Muscle layer of colon (tissue), 2 donors: ENCODE results near the gene IPMK.

Experiments
- H3K27ac ChIP-seq: one replicate; pipeline ENCODE4 v1.7.0; 2013; ENCODE audit warnings: low read depth, mild to moderate bottlenecking, low read length, moderate library complexity
- H3K27me3 ChIP-seq, 2 donors: one replicate each; pipeline ENCODE4 v1.7.0; 2013; ENCODE audit warnings: low read length in 2 of 2, mild to moderate bottlenecking in 2 of 2; ENCODE audit not compliant: insufficient read depth in 2 of 2, control insufficient read depth in 1 of 2
- H3K36me3 ChIP-seq: one replicate; pipeline ENCODE4 v1.7.0; 2013; ENCODE audit warnings: mild to moderate bottlenecking, low read length; ENCODE audit not compliant: insufficient read depth
- H3K4me1 ChIP-seq: one replicate; pipeline ENCODE4 v1.7.0; 2013; ENCODE audit warnings: mild to moderate bottlenecking, low read length; ENCODE audit not compliant: insufficient read depth
- H3K4me3 ChIP-seq, 2 donors: one replicate each; pipeline ENCODE4 v1.7.0; 2013; ENCODE audit warnings: low read length in 2 of 2, low read depth in 1 of 2, mild to moderate bottlenecking in 1 of 2, moderate library complexity in 1 of 2
- H3K9ac ChIP-seq: one replicate; pipeline ENCODE4 v1.7.0; 2013; ENCODE audit warnings: low read length
- H3K9me3 ChIP-seq: one replicate; pipeline ENCODE4 v1.7.0; 2013; ENCODE audit warnings: mild to moderate bottlenecking, low read length
- donor health status: abdominal sarcoma.
- donor health status: Adenocarcinoma of cecum.

IPMK gene

DNA sequence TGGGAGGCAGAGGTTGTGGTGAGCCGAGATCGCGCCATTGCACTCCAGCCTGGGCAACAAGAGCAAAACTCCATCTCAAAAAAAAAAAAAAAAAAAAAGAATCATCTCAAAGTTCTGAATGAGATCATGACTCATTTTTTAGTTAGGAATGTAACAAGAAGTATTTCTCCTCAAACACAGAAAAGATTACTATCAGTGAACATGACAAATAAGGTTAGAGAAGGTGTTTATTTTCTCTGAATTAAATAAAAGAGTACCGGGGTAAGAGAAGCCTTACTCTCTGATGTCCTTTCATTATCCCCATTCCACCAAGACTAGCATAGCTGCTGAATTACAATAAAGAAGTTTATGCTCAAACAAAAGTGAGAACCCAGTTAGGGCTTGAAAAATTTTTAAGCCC lies 50.1 kb downstream of the IPMK start:
- H3K36me3 ChIP-seq: no peaks in the 10 kb centered on the region
- H3K4me1 ChIP-seq: no peaks in the 10 kb centered on the region
- H3K27me3 ChIP-seq: no peaks in the 10 kb centered on the region
- no peaks in the 10 kb centered on the region for H3K9me3 ChIP-seq
- no peak overlapping the region for H3K27ac ChIP-seq
- H3K4me3 ChIP-seq: no peak overlapping the region
- H3K9ac ChIP-seq: no peak overlapping the region

DNA sequence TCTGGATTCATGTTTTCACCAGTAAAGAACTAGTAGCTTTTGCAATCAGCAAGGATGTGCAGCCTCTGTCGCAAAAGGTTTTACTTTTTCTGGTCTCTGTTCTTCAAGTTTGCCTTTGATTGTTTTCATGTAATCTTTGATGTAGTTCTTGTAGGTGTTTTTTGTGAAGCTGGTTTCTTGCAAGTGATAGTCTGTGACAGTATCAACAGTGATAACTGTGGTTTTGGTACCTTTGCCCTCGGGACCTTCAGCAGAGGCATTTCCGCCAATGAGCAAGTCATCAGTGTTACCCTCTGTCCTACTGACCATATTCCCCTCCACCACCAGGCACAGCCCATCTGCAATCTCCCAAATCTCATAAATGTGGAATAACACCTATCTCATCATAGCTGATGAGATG lies 55.1 kb downstream of the IPMK start:
- no peaks in the 10 kb centered on the region for H3K9me3 ChIP-seq
- H3K4me1 ChIP-seq: peaks cover 8% of the 10 kb centered on the region
- H3K4me3 ChIP-seq: no peak overlapping the region
- no peaks in the 10 kb centered on the region for H3K27me3 ChIP-seq
- no peak overlapping the region for H3K27ac ChIP-seq
- H3K36me3 ChIP-seq: no peaks in the 10 kb centered on the region
- H3K9ac ChIP-seq: no peak overlapping the region

DNA sequence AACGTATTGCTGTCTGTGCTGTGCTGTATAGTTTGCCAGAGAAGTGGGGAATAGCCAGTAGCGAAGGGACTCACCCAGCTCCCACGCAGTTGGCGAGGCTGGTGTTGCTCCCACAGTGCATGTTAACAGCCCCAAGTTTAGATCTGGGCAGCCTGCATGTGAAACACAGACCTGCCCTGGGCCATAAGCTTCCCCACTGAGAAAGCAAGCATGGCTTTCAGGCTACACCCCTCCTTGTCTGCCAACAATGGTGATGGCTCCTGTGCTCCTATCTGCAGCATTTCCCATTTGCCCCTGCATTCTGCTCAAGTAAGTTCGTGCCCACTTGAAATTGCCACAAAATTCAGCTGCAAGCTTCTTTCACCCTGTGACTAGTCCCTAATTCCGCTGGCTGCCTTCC lies 57.5 kb downstream of the IPMK start:
- Histone ChIP-seq H3K27ac (no peak overlapping the region), H3K36me3 (no peaks in the 10 kb centered on the region), H3K9me3 (no peaks in the 10 kb centered on the region), H3K9ac (no peak overlapping the region), H3K27me3 (no peaks in the 10 kb centered on the region), H3K4me3 (no peak overlapping the region), H3K4me1 (peaks cover 8% of the 10 kb centered on the region)

DNA sequence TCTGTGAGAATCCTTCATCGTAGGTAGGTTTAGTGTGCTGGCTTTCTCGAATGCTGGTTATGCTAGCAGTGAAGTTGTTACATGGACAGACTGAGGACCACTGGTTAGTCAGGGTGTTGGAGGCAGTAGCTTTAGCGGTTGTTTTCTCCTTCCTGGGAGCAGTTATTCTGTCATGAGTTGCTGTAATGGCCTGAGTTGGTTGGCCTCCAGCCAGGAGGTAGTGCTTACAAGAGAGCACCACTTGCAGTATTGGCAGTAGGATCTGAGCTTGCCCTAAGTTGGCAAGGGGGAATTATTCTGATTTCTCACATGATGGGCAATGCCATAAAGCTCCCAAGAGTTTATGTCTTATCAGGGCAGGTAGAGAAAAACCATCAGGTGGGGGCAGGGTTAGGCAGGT lies 58.0 kb downstream of the IPMK start:
- Histone ChIP-seq H3K27me3 (no peaks in the 10 kb centered on the region), H3K27ac (no peak overlapping the region), H3K36me3 (no peaks in the 10 kb centered on the region), H3K4me3 (no peak overlapping the region), H3K9me3 (no peaks in the 10 kb centered on the region), H3K9ac (no peak overlapping the region), H3K4me1 (peaks cover 8% of the 10 kb centered on the region)

DNA sequence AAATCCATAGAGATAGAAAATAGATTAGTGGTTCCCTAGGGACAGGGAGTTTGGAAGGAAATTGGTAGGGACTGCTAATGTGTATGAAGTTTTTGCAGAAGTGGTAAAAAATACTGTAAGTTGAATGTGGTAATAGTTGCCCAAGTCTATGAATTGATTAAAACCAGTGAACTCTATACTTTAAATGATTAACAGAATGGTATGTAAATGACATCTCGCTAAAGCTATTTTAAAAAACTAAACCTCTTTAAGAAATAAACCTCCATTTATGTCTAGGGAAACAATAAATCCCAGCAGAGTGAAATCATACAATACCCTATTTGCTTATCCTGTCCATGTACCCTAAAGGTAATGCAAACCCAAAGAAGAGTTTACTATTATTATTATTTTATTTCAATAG lies 61.4 kb downstream of the IPMK start:
- H3K4me3 ChIP-seq: no peak overlapping the region
- H3K27me3 ChIP-seq: no peaks in the 10 kb centered on the region
- H3K27ac ChIP-seq: no peak overlapping the region
- no peak overlapping the region for H3K9ac ChIP-seq
- H3K9me3 ChIP-seq: no peaks in the 10 kb centered on the region
- no peaks in the 10 kb centered on the region for H3K36me3 ChIP-seq
- peaks cover 8% of the 10 kb centered on the region for H3K4me1 ChIP-seq

DNA sequence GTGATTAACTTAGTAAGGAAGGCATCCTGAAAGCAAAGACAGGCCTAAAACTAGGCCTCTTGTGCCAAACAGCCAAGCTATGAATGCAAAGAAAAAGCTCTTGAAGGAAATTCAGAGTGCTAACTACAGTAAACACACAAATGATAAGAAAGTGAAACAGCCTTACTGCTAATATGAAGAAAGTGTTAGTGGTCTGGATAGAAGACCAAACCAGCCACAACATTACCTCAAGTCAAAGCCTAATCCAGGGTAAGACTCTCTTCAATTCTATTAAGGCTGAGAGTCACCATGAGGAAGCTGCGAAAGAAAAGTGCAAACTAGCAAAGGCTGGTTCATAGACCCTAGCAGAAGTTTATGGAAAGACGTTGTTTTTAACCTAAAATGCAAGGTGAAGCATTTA lies 66.0 kb downstream of the IPMK start:
- Histone ChIP-seq H3K36me3 (no peaks in the 10 kb centered on the region), H3K9me3 (no peaks in the 10 kb centered on the region), H3K4me3 (no peak overlapping the region), H3K4me1 (no peaks in the 10 kb centered on the region), H3K27me3 (no peaks in the 10 kb centered on the region), H3K9ac (no peak overlapping the region), H3K27ac (no peak overlapping the region)

DNA sequence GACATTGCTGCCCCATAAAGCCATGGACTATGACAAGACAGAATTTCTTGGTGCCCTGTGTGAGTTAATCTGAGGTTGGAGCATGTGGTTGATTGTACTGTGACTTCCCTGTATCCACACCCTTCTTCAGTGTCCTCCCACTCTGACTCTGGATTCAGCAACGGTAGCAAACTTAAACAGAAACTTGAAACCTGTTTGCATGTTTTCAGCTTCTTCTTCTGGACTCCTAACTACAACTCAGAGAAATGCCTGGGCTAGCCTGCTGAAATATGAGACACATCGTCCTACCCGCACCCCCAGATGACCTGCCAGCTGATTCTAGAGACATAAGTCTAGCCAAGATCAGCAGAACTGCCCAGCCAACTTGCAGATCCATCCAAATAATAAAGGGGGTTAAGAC lies 78.4 kb downstream of the IPMK start:
- H3K9me3 ChIP-seq: no peaks in the 10 kb centered on the region
- no peak overlapping the region for H3K9ac ChIP-seq
- H3K36me3 ChIP-seq: no peaks in the 10 kb centered on the region
- H3K4me1 ChIP-seq: no peaks in the 10 kb centered on the region
- H3K27ac ChIP-seq: no peak overlapping the region
- no peaks in the 10 kb centered on the region for H3K27me3 ChIP-seq
- H3K4me3 ChIP-seq: no peak overlapping the region

DNA sequence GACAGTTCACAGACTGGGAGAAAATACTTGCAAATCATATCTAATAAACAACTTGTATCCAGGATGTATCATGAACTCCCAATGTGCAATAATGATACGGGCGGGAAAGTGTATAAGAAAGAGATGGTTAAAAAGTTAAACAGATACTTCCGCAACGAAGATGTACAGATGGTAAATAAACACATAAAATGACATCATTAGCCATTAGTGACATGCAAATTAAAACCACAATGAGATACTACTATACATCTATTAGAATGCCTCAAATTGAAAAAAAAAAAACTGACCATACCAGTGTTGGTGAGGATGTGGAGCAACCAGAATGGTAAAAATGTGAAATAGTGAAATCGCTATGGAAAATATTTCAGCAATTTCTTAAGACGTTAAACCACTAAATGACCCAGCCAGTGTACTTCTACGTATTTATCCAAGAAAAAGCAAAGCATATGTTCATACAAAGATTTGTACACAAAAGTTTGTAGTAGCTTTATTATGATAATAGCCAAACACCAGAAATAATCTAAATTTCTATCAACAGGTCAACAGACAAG lies 83.5 kb downstream of the IPMK start:
- no peaks in the 10 kb centered on the region for H3K27me3 ChIP-seq
- H3K4me1 ChIP-seq: peaks cover under 1% of the 10 kb centered on the region
- H3K36me3 ChIP-seq: no peaks in the 10 kb centered on the region

DNA sequence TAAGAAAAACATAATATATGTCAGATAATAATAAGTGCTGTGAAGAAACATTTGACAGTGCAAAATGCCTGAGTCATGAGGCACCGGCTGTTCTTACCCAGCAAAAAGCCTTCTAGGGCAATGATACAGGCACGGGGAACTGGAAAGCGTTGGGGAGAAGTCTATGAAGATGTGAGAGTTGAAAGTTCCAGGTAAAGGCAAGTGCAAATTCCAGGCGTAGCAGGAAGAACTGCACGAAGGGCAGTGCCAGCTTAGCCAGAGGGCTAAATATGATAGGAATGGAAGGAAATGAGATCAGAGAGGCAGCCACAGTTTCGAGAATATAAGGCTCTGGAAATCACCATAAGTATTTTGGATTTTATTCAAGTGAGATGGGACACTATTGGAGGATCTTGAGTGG lies 87.0 kb downstream of the IPMK start:
- H3K27me3 ChIP-seq: no peaks in the 10 kb centered on the region
- H3K4me3 ChIP-seq: no peak overlapping the region
- no peak overlapping the region for H3K9ac ChIP-seq
- H3K9me3 ChIP-seq: no peaks in the 10 kb centered on the region
- H3K36me3 ChIP-seq: no peaks in the 10 kb centered on the region
- H3K27ac ChIP-seq: no peak overlapping the region
- peaks cover 13% of the 10 kb centered on the region for H3K4me1 ChIP-seq

More for the DNA sequence above, 83.5 kb downstream of the IPMK start:
- H3K9me3 ChIP-seq: no peaks in the 10 kb centered on the region
- no peak overlapping the region for H3K27ac ChIP-seq
- H3K9ac ChIP-seq: no peak overlapping the region
- H3K4me3 ChIP-seq: no peak overlapping the region

DNA sequence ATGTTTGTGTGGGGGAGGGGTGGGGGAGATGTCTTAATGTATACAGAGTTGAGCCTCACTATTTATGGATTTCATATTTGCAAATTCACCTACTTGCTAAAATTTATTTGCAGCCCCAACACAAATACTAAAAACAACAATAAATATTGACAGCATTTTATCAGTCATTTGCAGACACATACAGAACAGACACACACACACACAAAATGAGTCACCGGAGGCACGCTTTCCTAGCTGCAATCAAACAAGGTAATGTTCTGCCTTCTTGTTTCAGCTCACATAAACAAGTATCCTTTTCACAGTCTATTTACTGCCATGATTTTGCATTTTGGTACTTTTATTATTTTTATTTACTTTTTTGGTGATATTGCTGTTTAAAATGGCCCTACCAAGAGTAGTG lies 88.5 kb downstream of the IPMK start:
- Histone ChIP-seq H3K27ac (no peak overlapping the region), H3K9me3 (no peaks in the 10 kb centered on the region), H3K4me1 (peaks cover 13% of the 10 kb centered on the region), H3K4me3 (no peak overlapping the region), H3K36me3 (no peaks in the 10 kb centered on the region), H3K9ac (no peak overlapping the region), H3K27me3 (no peaks in the 10 kb centered on the region)

DNA sequence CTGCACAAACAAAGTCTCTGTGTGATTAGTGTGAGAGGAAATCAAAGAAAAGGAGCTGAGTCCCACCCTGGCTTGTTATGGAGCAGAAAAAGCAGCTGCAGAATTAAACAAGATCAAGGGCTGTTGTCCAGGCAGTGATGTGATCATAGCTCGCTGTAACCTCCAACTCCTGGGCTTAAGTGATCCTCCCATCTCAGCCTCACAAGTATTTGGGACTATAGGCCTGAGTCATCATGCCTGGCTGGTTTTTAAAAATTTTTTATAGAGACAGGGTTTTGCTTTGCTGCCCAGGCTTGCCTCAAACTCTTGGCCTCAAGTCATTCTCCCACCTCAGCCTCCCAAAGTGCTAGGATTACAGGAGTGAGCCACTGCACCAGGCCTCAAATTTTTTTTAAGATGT lies 88.9 kb downstream of the IPMK start:
- no peaks in the 10 kb centered on the region for H3K36me3 ChIP-seq
- H3K9me3 ChIP-seq: no peaks in the 10 kb centered on the region
- no peaks in the 10 kb centered on the region for H3K27me3 ChIP-seq
- no peak overlapping the region for H3K27ac ChIP-seq
- no peak overlapping the region for H3K4me3 ChIP-seq
- H3K4me1 ChIP-seq: peaks cover 13% of the 10 kb centered on the region
- H3K9ac ChIP-seq: no peak overlapping the region

DNA sequence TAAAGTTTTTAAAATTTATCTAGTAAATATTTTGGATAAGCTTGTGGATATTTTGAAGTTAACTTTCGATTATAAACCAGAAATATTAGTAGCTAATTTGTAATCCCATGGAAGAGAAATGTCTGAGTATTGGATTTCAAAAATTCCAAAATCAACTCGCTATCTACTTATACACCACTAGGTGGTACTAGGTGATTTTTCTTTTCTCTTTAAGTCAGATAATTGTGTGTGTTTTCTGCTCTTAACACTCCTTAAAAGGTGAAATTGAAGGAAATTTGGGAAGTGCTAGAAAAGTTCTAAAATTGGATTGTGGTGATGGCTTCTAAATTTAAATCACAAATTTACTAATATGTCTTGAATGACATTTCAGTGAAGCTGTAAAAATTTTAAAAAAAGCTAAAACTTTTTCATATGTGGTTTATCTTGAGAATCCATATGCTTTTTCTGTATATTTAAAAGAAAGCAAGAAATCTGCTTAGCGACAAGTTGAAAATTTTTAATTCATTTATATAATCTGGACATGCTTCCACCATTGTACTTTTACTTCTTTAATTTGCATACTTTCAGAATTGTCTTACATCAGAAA lies 90.2 kb downstream of the IPMK start:
- Histone ChIP-seq H3K4me1 (peaks cover 13% of the 10 kb centered on the region), H3K4me3 (no peak overlapping the region), H3K9ac (no peak overlapping the region), H3K9me3 (no peaks in the 10 kb centered on the region), H3K36me3 (no peaks in the 10 kb centered on the region), H3K27me3 (no peaks in the 10 kb centered on the region), H3K27ac (no peak overlapping the region)
